HG03378 (cell line): ENCODE results near the gene POU2F1.
A peak's percentile ranks its signal among the peaks of the same experiment; 100 is the strongest.

Experiments
- ATAC-seq: cut with Tn5 transposase; IDR thresholded peaks from one replicate; pipeline ENCODE4 v1.9.1; 2021; ENCODE audit warnings: mild to moderate bottlenecking, moderate library complexity; ENCODE audit not compliant: unreplicated experiment

POU2F1 gene

GRCh38 chr1:167413328-167413727, 192.6 kb downstream of the POU2F1 start:
- ATAC-seq, result no peak

DNA sequence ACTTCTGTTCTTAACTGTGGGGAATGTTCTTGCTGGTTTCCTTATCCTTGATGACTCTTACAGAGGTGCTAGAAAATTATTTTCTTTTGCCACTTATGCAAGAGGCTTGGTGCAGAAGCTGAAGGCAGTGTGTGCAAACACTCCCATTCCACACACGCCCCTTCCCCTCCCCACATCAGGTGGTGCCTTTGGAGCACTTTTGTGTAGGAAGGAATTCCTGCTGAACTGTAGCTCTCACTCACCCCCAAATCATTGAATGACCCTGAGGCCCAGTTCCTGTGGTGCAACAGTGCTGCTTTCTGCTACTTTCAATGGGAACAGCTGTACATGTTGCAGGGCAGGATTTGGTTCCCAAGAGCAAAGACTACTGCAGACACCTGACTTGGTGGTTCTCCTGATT, 195.8 kb downstream of the POU2F1 start:
- no peak for ATAC-seq

DNA sequence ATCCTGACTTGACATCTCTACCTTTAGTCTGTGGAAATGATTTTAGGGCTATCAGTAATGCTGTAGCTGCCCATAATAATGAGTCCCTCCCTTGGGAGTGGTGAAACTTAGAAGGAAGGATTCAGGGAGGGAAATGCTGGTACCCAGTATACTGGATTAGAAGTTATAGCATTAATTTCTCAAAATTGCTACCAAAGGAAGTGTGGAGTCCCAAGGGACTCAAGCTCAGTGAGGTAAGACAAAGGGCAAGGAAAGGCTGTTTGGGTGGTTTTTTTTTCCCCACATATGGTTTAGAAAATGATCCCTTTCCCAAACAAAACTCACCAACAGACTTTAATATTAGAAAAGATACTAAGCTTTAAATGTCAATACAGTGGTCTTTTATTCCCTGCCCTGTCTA, 197.7 kb downstream of the POU2F1 start:
- ATAC-seq, result no peak

DNA sequence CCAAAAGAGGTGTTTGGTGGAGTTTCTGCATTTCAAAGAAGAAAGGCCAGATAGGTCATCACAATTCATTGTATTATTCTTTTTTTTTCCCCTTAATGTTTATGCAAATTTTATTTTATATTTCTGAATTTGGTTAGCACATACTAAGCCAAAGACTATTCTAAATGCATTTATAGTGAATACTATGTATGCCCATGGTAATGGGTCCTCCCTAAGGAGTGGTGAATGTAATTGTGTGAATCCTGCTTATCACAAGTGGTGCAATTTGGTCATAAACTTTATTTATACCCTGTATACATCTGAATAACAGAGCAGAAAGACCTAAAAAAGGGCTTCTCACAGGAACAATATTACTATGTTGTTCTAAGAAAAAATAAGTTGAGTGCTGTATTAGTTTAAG, 198.6 kb downstream of the POU2F1 start:
- ATAC-seq, result no peak

DNA sequence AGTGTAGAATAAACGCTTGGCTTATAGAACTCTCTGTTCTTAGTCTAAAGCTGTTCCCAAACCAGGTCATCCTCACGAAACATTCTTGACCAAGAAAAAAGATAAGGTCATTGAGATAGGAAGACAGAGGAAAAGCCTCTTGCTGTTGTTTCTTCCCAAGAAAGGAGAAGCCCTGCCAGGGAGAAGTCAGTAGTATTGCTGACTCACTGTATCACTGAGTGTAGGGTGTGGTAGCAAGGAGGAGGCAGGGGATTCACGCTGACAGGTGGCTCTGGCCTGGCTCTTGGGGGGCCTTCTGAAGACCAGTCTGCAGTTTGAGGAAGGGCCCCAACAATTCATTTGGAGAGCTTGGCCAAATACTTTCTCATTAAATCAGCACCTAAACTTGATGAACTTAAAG, 199.8 kb downstream of the POU2F1 start:
- no peak for ATAC-seq

DNA sequence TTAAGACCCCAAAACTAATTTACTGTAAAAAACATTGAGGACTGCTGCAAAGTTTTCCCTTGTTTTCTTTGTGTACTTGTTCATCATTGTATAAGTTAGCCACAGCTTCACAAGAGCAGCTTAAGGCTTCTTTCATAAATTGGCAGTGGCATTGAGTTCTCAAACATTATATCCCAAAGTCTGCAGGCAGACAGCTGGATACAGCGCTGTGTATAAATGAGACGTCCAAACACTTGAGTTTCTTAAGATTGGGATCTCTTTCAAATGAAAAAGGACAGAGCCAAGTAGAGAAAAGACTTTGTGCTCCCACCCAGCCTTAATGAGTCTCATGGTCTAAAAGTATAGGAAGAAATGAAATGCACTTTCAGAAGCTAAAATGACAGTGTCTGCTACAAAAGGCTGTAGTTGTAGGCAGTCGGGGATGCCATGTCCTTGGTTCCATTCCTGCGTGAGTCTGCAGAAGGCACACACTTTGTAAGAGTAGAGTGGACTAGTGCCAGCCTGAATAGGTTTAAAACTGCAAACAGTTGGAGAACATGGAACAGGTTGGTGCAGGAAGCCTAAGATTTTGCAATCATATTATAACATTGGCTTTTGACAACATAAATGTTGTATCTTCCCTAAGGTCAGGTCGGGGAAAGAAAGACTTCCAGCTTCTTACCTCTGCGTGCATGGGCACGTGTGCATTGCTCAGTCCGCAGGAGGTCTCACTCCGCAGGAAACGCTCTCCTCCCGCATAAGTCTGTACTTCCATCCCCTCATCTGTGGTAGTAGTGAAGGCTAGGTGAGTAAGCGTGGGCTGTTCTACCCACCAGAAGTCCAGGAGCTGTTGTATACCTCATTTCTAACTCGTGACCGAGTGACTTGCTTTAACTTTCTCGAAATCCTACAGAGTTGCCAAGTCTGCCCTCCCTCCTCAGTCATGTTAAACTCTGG, 203.3 kb downstream of the POU2F1 start:
- ATAC-seq, result no peak

DNA sequence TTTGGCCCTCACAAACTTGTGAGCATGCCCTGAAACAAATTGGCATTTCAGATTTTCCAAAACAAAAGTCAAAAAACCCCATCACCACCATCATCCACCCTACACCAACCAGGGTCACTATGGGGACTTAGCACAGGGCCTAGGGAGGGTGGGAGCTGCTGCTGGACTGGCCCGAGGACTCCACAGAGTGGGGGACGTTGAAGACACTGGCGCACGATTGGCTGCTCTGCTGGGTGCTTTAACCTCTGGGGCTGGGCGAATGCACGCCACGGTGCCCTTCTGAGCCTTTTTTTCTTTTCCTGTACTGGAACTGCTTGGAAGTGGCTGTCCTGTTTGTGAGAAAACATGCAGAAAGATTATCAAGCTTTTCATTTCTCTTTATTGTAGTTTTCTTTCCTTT, 204.8 kb downstream of the POU2F1 start:
- ATAC-seq, result no peak

GRCh38 chr1:167426716-167427115, 206.0 kb downstream of the POU2F1 start:
- ATAC-seq, result no peak

- ATAC-seq, result no peak
Observed at GRCh38 chr1:167427848-167428247, 207.2 kb downstream of the POU2F1 start.

DNA sequence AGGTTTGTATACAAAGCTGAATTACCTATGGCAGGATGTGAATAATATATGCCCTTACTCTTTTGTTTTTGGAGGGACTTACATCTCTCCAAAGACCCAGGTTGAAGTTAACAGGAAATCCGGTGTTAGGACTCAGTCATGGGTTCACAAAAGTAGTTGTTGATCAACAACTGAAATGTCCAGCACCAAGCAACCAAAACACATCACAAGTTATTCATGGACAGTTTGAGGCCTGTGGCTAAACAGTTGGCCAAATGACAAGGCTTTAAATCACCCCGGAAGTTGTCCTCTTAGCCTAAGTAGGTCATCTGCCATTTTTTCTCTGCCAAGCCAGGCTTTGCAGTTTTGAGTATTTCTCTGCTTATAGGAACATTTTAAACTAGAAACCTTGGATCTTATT, 207.7 kb downstream of the POU2F1 start:
- ATAC-seq, result no peak

GRCh38 chr1:167429612-167430011, 208.9 kb downstream of the POU2F1 start:
- ATAC-seq, result peak; percentile 48

DNA sequence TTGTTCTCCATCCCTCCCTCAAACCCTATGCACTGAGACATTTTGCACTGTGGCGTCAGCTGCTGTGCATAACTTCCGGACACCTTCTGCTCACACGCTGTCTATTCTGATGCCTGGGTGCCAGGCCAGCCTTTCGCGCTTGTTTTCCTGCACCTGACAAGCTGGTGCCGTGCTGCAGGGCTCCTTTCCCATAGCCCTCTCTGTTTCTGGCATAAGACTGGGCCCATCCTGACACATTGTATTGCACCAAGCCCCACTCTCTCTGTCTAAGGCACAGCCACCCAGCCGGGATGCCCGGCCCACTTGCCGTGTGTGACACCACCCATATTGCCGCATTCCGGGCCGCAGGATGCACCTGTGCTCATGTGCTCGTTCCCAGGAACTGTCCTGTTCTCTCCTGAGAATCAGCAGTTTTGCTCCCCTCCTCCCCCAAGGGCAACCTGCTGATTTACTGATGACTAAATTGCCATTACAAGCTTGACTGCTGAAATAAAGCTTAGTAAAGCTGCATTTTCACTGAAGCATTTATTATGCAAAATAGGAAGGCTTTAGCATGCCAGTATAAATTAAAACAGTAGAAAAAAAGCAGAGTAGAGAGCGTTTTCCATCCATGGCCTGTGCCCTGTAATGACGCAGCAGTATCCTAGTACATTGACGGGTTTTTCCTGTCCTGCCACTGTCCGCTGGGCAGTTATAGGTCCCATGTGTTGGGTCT, 209.6 kb downstream of the POU2F1 start:
- ATAC-seq, result no peak

- no peak for ATAC-seq
Observed at GRCh38 chr1:167430849-167431242, 210.2 kb downstream of the POU2F1 start.

- ATAC-seq, result no peak
Observed at GRCh38 chr1:167431261-167431908, 210.7 kb downstream of the POU2F1 start.

GRCh38 chr1:167431909-167432650, 211.4 kb downstream of the POU2F1 start:
- no peak for ATAC-seq

GRCh38 chr1:167432780-167433179, 212.1 kb downstream of the POU2F1 start:
- ATAC-seq, result no peak

- no peak for ATAC-seq
Observed at GRCh38 chr1:167433884-167434283, 213.2 kb downstream of the POU2F1 start.

DNA sequence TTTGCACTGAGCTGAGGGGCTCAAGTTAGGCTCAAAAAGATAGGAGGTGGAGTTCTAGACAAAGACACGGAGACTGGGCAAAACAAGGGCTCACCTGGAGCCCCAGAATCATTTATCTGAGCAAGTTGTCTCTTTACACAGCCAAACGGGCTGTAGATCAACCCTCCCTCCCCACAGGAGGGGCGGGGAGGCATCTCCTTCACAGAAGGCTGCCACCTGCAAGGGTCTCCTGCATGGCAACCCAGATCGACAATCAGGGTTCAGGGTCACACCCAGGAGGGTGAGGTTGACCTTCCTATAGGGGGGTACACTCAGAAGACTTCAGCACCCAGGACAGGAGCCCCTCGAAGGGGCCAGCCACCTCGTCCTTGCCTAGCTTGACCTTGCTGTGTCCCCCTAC, 213.6 kb downstream of the POU2F1 start:
- no peak for ATAC-seq

GRCh38 chr1:167435484-167435883, 214.8 kb downstream of the POU2F1 start:
- no peak for ATAC-seq

DNA sequence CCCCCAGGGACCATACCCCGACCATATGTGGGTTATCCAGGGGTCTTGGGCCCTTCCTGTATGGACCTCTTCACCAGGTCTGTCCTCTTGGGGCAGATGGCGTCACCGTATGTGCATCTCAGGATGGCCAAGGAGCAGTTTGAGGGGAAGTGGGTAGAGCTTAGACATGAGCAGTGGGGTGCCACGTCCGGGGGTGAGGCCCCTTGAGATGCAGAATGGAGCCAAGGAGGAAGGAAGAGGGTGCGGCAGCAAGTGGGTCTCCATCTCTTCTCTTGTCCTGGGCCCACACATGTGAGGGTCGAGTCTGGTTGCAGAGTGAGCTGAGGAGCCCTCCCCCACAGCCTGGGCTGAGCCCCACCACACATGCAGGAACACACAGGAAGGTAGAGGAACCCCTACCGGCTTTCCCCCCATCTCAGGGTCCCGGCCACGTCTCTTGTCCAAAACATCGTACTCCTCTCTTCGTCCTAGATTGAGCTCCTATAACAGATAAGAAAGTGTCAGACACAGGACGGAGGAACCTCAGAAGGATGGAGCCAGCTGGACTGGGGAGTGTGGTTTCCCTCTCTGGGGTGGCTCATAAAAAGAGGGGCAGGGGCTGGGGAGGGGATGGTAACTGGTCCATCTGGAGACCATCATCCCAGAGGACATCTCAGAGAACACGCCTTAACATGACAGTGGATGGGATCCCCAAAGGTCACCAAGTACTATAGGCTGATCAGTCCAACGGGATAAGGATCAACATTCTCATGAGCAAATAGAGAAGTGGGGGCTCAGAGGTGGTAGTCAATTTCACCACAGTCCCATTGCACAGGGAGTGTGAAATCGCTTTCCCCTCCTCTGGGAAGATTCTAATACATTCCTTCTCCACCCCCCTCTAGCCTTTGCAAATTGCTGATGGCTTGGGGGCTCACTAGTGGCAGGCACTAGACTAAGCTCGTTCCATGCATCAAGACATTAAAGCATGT, 217.8 kb downstream of the POU2F1 start:
- no peak for ATAC-seq
